Measurements from ENCODE around the gene SUGCT.

DNA sequence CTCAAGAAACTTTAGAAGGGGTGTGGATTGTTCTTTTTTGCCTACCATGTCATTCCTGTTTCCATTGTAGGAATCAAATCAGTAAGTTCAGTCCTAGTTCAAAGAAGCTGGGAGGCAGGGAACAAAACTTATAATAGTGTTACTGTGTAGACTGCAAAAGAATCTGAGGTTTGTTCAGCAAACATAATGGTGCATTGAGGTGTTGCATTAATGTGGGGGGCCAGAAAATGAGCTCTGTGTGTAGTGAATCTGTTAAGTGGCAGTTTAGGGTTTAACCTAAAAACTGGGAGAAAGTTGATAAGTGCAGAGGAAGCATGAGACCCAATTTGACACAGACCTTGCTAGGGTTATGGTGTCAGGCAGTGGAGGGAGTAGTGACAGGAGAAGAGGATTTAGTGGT, 197.7 kb downstream of the SUGCT start:
- TF ChIP-seq, protein P1, sequence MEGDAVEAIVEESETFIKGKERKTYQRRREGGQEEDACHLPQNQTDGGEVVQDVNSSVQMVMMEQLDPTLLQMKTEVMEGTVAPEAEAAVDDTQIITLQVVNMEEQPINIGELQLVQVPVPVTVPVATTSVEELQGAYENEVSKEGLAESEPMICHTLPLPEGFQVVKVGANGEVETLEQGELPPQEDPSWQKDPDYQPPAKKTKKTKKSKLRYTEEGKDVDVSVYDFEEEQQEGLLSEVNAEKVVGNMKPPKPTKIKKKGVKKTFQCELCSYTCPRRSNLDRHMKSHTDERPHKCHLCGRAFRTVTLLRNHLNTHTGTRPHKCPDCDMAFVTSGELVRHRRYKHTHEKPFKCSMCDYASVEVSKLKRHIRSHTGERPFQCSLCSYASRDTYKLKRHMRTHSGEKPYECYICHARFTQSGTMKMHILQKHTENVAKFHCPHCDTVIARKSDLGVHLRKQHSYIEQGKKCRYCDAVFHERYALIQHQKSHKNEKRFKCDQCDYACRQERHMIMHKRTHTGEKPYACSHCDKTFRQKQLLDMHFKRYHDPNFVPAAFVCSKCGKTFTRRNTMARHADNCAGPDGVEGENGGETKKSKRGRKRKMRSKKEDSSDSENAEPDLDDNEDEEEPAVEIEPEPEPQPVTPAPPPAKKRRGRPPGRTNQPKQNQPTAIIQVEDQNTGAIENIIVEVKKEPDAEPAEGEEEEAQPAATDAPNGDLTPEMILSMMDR (IDR thresholded peaks at IDR 0.05), result no peak
- no peak for TF ChIP-seq POLR2A (IDR thresholded peaks at IDR 0.05)
